ENCODE results near the gene DDX51. TPM values are rescaled to one million over a fixed set of nuclear protein-coding genes. Genes with fewer than 3 reads are reported as not detected.

Gene DDX51
- total RNA-seq, 2 experiments from 2014 or later, result 25.2 to 27.5 TPM

DNA sequence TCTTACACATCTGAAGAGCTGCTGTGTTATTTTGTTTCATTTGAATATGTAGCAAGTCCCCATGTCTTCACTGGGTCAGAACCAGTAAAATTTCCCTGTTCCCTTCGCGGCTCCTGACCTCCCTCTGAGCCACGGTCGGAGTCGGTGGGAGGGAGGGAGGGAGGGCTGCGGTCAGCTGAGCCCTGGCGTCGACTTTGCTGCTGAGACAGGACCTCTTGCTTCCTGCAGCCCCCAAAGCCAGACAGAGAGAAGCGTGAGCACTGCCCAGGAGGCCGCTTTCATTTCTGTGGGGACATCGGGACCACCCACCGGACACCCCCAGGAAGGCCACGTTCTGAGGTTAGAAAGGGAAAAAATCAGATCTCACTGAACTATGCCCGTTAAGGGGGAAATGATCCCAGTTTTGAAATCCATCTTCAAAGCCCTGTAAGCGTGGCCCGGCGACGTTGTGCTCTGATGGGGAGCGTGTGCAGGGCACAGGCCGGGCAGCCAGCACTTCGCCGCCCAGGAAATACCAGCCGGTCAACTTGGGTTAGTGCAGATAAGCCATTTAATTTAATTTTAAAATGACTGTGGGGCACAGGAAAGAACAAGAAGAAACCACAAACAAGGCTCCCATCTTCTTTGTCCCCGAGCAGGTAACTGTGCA lies 42.2 kb upstream of the DDX51 start:
- ChIA-PET CTCF (interaction anchor here (0.7 to 1.8 kb wide), 5 partner anchors 8 to 33 kb away, joined by 3 to 8 read pairs (median 3); no protein-coding TSS in a partner anchor), POLR2A (interaction anchor here (1.1 kb wide), 1 partner anchor 8 kb away, joined by 5 read pairs; no protein-coding TSS in a partner anchor)
- DNase-seq, result no peak
- H3K27me3 Mint-ChIP-seq, result peaks cover 4% of the 10 kb centered on the region
- peaks cover 3% of the 10 kb centered on the region for H3K9me3 Mint-ChIP-seq
- peaks cover 39% of the 10 kb centered on the region for H3K4me1 Mint-ChIP-seq
- peaks cover 26% of the 10 kb centered on the region for H3K36me3 Mint-ChIP-seq (ENCODE audit: low read depth)
- H3K27ac Mint-ChIP-seq, result peak overlapping the region; percentile 94
- H3K4me3 Mint-ChIP-seq, result peak overlapping the region; percentile 49

DNA sequence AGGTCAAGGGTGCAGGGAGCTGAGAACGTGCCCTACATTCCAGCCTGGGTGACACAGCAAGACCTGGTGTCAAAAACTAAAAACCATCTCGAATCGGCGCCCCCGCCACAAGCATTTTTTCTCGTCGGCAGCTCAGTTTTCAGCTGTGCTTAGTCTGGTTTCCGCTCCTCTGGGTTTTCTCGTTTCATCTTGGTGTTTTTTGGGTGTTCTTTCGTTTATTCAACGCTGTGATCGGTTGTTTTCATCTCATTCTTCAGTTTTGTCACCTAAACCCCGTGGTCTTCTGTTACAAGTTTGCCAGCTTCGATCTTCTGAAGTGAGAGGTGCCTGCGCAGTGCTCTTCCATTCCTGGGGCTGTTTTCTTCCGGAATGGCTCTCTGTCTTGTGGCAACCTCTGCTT lies 41.6 kb upstream of the DDX51 start:
- Mint-ChIP-seq H3K36me3 (ENCODE audit: low read depth) (peaks cover 26% of the 10 kb centered on the region), H3K4me1 (peaks cover 43% of the 10 kb centered on the region), H3K4me3 (peak overlapping the region; percentile 49), H3K27me3 (peaks cover 4% of the 10 kb centered on the region), H3K27ac (peak overlapping the region; percentile 94), H3K9me3 (peaks cover 5% of the 10 kb centered on the region)
- DNase-seq, result peak; percentile 56
- CTCF ChIA-PET, result interaction anchor here (0.7 to 1.8 kb wide), 4 partner anchors 9 to 32 kb away, joined by 3 to 8 read pairs (median 4); no protein-coding TSS in a partner anchor
- POLR2A ChIA-PET, result no interaction called here

DNA sequence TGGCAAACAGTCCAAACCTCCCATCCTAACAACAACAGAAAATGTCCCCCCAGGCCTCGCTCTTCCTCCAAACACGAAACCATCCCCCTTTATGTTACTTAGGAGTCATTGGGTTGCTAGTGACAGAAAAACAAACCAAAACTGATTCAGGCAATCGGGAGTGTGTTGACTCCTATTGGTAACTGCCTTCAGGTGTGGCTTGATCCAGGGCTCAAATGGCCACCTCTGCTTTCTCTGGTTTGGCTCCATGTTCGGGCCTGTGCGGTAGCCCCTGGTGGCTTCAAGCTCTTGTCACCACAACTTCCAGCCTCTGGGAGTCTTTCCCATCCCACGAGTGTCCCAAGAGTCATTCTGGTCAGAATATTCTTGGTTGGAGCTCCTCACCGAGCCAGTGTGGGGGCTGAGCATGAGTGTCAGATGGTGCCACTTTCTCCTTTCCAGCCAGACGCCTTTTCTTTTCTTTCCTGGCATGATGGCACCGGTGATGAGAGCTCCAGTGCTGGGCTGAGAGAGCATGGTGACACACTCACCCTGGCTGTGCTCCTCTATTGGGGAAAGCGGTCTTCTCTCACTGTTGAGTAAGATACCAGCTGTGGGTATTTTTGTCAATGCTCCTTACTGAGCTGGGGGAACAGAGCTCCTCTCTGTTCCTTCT lies 38.7 kb upstream of the DDX51 start:
- CTCF ChIA-PET, result interaction anchor here (1.2 to 1.5 kb wide), 2 partner anchors 12 to 29 kb away, joined by 3 to 4 read pairs; no protein-coding TSS in a partner anchor
- POLR2A ChIA-PET, result no interaction called here

DNA sequence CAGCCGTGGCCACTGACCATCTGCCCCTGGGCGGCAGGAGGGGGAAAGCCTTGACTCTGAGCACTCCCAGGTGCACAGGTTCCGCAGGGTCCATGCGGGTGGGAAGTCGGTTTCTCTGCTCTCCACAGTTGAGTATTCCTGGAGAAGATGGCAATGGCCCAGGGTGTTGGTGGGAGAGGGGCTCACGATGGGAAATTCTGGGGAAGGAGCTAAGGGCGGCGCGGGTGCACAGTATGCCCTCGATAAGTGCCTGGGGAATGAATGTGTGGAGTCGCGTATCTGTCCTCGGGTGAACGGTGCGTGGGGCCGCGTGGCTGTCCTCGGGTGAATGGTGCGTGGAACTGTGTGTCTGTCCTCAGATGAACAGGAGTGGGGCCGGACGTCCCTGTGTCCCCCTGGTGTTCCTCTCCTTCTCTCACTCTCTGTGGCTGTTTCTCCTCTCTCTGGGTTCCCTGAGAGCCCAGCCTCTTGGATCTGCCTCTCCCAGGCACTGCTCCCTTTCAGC lies 38.1 kb upstream of the DDX51 start:
- Mint-ChIP-seq H3K4me1 (peaks cover 52% of the 10 kb centered on the region), H3K9me3 (peaks cover 5% of the 10 kb centered on the region), H3K4me3 (no peak overlapping the region), H3K36me3 (ENCODE audit: low read depth) (peaks cover 18% of the 10 kb centered on the region), H3K27ac (no peak overlapping the region), H3K27me3 (peaks cover 4% of the 10 kb centered on the region)
- ChIA-PET POLR2A (no interaction called here), CTCF (interaction anchor here (1.2 to 1.5 kb wide), 2 partner anchors 11 to 29 kb away, joined by 3 to 4 read pairs; no protein-coding TSS in a partner anchor)
- DNase-seq, result no peak

More for the DNA sequence above, 38.7 kb upstream of the DDX51 start:
- peaks cover 4% of the 10 kb centered on the region for H3K27me3 Mint-ChIP-seq
- peaks cover 22% of the 10 kb centered on the region for H3K36me3 Mint-ChIP-seq (ENCODE audit: low read depth)
- H3K4me3 Mint-ChIP-seq, result no peak overlapping the region
- H3K9me3 Mint-ChIP-seq, result peaks cover 5% of the 10 kb centered on the region
- DNase-seq, result no peak
- no peak overlapping the region for H3K27ac Mint-ChIP-seq
- peaks cover 56% of the 10 kb centered on the region for H3K4me1 Mint-ChIP-seq

DNA sequence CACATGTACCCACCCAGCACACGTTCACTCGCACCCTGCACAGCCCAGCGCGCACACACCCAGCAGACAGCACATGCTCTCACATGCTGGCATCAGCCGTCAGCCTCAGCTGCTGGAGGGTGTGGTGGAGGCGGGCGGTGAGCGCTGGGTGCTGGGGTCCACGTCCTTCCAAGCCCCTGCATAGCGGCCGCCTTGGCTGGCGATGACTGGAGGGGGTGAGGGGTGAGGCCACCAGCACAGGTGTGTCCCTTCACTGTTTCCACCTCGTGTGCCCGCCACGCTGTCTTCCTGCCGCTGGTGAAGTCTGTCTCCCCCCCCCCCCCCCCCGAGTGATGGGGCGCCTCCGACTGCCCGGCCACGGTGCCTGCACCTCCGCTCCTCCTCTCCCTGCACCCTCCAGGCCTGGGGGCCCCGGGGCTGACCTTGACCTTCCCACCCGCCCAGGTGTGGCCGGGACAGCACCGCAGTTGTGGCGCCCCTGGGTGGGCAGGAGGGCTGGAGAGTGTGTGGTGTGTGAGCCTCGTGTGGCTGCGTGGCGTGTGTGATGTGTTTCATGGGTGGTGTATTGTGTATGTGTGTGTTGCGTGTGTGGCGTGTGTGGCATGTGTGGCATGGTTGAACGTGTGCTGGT lies 37.6 kb upstream of the DDX51 start:
- Mint-ChIP-seq H3K36me3 (ENCODE audit: low read depth) (peaks cover 15% of the 10 kb centered on the region), H3K4me3 (no peak overlapping the region), H3K4me1 (peaks cover 47% of the 10 kb centered on the region), H3K27ac (no peak overlapping the region), H3K9me3 (peaks cover 5% of the 10 kb centered on the region), H3K27me3 (peaks cover 4% of the 10 kb centered on the region)
- DNase-seq, result no peak
- ChIA-PET CTCF (no interaction called here), POLR2A (no interaction called here)

DNA sequence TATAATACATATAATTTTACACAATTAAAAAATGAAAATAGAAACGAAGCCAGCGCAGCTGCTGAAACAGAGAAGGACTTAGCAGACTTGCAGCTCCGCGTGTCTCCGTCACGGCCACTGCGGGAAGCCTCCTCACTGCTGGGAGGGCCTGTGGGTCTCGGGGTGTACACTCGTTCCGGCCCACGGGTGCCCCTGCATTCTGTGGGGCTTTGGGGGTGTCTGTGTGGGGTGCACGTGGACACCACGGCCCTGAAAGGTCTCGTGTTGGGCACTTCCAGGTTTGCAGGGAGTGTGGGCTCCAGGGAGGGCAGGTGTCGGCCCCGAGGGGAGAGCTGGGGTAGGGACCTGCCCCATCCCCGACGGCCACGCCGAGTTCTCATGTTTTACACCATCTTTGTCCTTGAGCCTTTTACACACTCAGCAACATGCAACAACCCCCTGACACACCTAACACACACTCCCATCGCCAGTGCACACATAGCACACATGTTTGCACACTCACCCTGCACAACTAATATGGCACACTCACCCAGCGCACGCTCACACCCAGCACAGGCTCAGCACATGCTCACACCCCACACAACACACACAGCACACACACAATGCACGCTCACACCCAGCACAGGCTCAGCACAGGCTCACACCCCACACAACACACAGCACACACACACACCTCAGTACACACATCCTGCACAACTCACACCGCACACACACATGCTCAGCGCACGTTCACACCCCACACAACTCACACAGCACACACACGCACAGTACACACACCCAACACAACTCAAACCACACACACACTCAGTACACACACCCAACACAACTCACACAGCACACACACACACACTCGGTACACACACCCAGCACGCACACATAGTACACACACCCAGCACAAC lies 36.8 kb upstream of the DDX51 start:
- no peak for DNase-seq
- peaks cover 39% of the 10 kb centered on the region for H3K4me1 Mint-ChIP-seq
- H3K9me3 Mint-ChIP-seq, result peaks cover 5% of the 10 kb centered on the region
- CTCF ChIA-PET, result no interaction called here
- H3K36me3 Mint-ChIP-seq (ENCODE audit: low read depth), result peaks cover 11% of the 10 kb centered on the region
- H3K27me3 Mint-ChIP-seq, result peaks cover 4% of the 10 kb centered on the region
- H3K27ac Mint-ChIP-seq, result no peak overlapping the region
- POLR2A ChIA-PET, result no interaction called here
- no peak overlapping the region for H3K4me3 Mint-ChIP-seq

DNA sequence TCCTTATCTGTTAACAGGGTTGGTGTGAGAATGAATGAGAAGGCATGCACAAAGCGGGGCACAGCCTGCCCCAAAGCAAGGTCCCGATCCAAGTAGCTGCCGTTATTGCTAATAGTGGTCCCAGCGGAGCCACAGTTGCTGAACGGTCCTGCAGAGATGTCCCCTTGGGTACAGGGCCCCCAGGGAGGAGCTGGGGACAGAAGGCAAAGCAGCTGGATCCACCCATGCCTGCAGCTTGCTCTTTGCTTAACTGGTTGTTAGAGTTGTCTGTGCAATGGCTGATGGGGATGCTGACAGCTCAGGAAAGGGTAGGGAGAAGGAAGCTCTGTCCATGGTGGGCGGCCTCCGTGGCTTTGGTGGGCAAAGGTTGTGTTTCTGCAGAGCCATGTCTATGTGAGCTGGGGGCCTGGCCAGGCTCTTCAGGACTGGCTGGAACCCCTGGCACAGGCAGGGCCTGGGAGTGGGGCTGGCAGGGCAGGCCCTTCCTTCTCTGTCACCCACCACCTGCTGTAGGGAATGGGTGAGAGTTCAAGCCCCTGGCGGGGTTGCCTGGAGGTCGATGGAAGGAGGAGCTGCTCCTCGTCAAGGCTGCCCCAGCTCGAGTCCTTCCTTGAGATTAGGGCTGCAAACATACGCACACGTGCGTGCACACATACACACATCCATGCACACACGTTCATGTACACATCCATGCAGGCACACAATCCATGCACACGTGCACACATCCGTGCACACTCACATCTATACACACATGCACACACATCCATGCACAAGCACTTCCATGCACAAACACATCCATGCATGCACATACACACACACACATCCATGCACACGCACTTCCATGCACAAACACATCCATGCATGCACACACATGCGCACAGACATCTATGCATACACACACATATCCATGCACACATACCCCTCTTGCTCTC lies 35.6 kb upstream of the DDX51 start:
- DNase-seq, result no peak
- POLR2A ChIA-PET, result no interaction called here
- peaks cover 33% of the 10 kb centered on the region for H3K4me1 Mint-ChIP-seq
- H3K9me3 Mint-ChIP-seq, result peaks cover 3% of the 10 kb centered on the region
- H3K27ac Mint-ChIP-seq, result peak overlapping the region; percentile 92
- CTCF ChIA-PET, result interaction anchor here (1.2 to 1.5 kb wide), 3 partner anchors 9 to 236 kb away, joined by 3 to 4 read pairs (median 3); no protein-coding TSS in a partner anchor
- peaks cover 4% of the 10 kb centered on the region for H3K36me3 Mint-ChIP-seq (ENCODE audit: low read depth)
- peaks cover 4% of the 10 kb centered on the region for H3K27me3 Mint-ChIP-seq
- no peak overlapping the region for H3K4me3 Mint-ChIP-seq

DNA sequence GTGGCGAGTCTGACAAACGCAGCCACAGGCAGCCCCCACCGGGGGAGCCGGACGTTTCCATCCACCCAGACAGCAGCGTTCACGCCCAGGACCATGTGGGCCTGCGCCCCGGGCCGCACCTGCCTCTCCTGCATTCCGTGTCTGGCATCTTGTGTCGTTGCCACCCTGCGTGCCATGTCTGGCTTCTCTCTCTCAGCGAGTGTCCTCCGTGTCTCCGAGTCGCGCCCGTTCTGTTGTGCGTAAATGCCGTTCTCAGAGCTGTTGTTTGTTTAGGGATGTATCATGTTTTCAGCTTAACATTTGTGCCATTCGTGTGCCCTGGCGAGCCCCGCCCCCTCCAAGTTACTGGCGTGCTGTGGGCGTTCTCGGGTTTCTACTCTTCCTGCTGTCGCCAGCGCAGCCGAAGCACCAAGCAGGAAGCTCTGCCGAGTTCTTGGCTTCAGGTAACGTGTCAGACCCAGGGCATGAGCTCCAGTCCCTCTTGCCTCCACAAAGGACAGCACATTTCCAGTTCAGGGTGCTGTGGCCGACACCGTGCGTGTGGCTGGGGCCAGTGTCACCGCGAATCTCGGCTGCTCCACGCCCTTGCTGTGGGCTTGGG lies 34.8 kb upstream of the DDX51 start:
- peak; percentile 64 for DNase-seq
- peaks cover 1% of the 10 kb centered on the region for H3K36me3 Mint-ChIP-seq (ENCODE audit: low read depth)

DNA sequence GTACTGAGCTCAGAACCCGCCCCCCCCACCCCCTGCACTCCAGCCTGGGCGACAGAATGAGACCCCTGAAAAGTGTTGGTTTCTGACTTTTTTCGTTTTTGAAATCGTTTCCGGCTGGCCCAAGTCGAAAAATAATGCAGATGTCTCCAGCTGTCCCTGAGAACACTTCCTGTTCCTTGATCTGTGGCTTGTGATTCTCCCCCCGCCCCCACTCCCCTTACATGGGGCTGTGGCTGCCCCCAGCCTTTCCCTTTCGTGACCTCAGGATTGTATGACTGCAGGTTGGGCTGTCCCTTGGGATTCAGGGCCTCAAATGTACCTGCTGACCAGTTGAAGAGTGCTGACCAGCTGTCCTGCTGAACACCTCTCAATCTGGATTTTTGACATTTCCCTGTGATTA lies 34.2 kb upstream of the DDX51 start:
- peak overlapping the region; percentile 92 for H3K27ac Mint-ChIP-seq
- ChIA-PET POLR2A (interaction anchor here (0.6 kb wide), 1 partner anchor 9 kb away, joined by 5 read pairs; no protein-coding TSS in a partner anchor), CTCF (interaction anchor here (1.2 to 1.5 kb wide), 2 partner anchors 24 to 237 kb away, joined by 3 read pairs; no protein-coding TSS in a partner anchor)
- no peak for DNase-seq
- peaks cover 3% of the 10 kb centered on the region for H3K9me3 Mint-ChIP-seq
- H3K36me3 Mint-ChIP-seq (ENCODE audit: low read depth), result peaks cover 1% of the 10 kb centered on the region
- peaks cover 36% of the 10 kb centered on the region for H3K4me1 Mint-ChIP-seq
- H3K4me3 Mint-ChIP-seq, result peak overlapping the region; percentile 75
- no peaks in the 10 kb centered on the region for H3K27me3 Mint-ChIP-seq

More for the DNA sequence above, 34.8 kb upstream of the DDX51 start:
- peaks cover 32% of the 10 kb centered on the region for H3K4me1 Mint-ChIP-seq
- ChIA-PET CTCF (interaction anchor here (1.2 to 1.5 kb wide), 3 partner anchors 10 to 237 kb away, joined by 3 to 4 read pairs (median 3); no protein-coding TSS in a partner anchor), POLR2A (no interaction called here)
- peaks cover 3% of the 10 kb centered on the region for H3K9me3 Mint-ChIP-seq
- no peaks in the 10 kb centered on the region for H3K27me3 Mint-ChIP-seq
- H3K4me3 Mint-ChIP-seq, result peak overlapping the region; percentile 75
- peak overlapping the region; percentile 92 for H3K27ac Mint-ChIP-seq

DNA sequence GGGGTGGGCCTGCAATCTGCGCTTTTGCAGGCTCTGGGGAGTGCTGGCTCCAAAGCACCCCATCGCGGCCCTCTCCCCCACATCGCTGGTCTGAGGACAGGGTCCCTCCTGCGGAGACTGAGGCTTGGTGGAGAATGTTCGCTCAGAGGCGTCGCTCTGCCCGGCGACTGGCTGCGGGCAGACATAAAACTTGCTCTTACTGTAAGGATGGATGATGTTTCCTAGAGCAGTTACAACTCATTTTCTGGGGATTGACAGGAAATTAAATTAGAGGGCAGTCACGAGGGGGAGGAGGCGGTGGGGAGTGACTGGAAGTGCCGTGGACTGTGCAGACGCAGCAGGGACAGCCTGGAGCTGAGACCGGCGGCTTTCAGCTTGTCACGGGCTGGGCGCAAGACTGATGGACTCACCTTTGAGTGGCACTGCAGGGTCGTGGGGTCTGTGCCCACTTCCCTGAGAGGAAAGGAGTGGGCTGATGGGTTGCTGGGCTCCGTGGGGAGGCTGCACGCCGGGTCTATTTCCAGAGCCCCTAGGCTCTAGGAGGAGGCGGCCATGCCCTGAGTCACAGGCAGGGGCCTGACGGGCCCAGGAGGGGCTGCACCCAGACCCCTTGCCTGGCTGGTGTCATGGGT lies 32.9 kb upstream of the DDX51 start:
- DNase-seq, result no peak
- no peak overlapping the region for H3K4me3 Mint-ChIP-seq
- CTCF ChIA-PET, result interaction anchor here (0.6 to 0.8 kb wide), 2 partner anchors 9 to 81 kb away, joined by 3 read pairs; no protein-coding TSS in a partner anchor
- H3K4me1 Mint-ChIP-seq, result peaks cover 44% of the 10 kb centered on the region
- no peaks in the 10 kb centered on the region for H3K36me3 Mint-ChIP-seq (ENCODE audit: low read depth)
- H3K27me3 Mint-ChIP-seq, result peaks cover 2% of the 10 kb centered on the region
- no peak overlapping the region for H3K27ac Mint-ChIP-seq
- POLR2A ChIA-PET, result no interaction called here
- peaks cover 3% of the 10 kb centered on the region for H3K9me3 Mint-ChIP-seq
